ENCODE results near the gene TMED10.

Gene TMED10

GRCh38 chr14:75083271-75083670 lies 93.1 kb downstream of the TMED10 start:
- H3K4me3 ChIP-seq (ENCODE audit: low read length) = no peak overlapping the region
- no peak for TF ChIP-seq ZNF274 (IDR thresholded peaks at IDR 0.05; ENCODE audit: low read depth, low read length)

DNA sequence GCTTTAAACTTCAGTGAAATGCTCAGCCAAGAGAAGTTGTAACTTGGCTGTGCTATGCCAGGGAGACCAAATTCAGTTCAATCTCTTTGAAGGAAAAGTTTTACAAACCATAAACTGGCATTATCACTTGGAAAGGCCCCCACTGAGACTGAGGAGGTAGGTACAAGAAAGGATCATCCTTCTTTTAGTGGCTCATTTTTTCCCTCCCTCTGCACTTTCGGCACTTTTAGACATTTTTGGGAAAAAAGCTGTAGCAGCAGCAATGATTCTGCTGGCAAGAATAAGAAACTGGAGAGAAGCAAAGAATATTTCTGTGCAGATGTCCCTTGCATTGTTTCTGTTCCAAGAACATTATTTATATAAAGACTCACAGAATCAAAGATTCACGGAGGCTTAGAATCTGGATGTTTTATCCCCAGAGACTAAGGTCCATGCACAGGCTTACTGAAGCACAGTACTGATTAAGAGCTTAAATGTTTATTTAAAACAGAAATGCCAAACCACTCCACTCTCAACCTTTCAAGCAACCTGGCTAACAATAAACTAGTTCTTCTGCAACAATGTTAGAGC lies 94.7 kb downstream of the TMED10 start:
- TF ChIP-seq ZNF274 (IDR thresholded peaks at IDR 0.05; ENCODE audit: low read depth, low read length) = no peak
- H3K4me3 ChIP-seq (ENCODE audit: low read length) = no peak overlapping the region

Measured in GM08714 (cell line).